Thymus (tissue), 11 donors: ENCODE data around the gene ADAMTS17. TPM values are rescaled to one million over a fixed set of nuclear protein-coding genes. Genes with fewer than 3 reads are reported as not detected.

Experiments
- DNase-seq, 9 donors: peaks; one replicate each; pipeline ENCODE4 v3.0.0-alpha.2; 2013; ENCODE audit warnings: low spot score in 9 of 9, low read depth in 6 of 9, missing footprints in 1 of 9
- H3K27ac ChIP-seq, 2 donors: one replicate each; pipeline ENCODE4 v1.5.1; 2013; ENCODE audit warnings: control low read depth in 1 of 2, low read depth in 1 of 2, low read length in 1 of 2, mild to moderate bottlenecking in 1 of 2, moderate library complexity in 1 of 2
- H3K27me3 ChIP-seq, 2 donors: one replicate each; pipeline ENCODE4 v1.5.1; 2013; ENCODE audit warnings: low read length in 1 of 2; ENCODE audit not compliant: control insufficient read depth in 2 of 2, insufficient read depth in 1 of 2
- H3K36me3 ChIP-seq, 2 donors: one replicate each; pipeline ENCODE4 v1.5.1; 2013; ENCODE audit warnings: low read length in 1 of 2, mild to moderate bottlenecking in 1 of 2, moderate library complexity in 1 of 2; ENCODE audit not compliant: control insufficient read depth in 2 of 2, insufficient read depth in 2 of 2
- H3K4me1 ChIP-seq, 2 donors: one replicate each; pipeline ENCODE4 v1.5.1; 2013; ENCODE audit warnings: low read length in 2 of 2; ENCODE audit not compliant: control insufficient read depth in 2 of 2, insufficient read depth in 2 of 2
- H3K4me3 ChIP-seq, 2 donors: one replicate each; pipeline ENCODE4 v1.5.1; 2013; ENCODE audit warnings: low read length in 2 of 2, control low read depth in 1 of 2, mild to moderate bottlenecking in 1 of 2
- H3K9me3 ChIP-seq, 2 donors: one replicate each; pipeline ENCODE4 v1.5.1; 2013; ENCODE audit warnings: low read length in 1 of 2, mild to moderate bottlenecking in 1 of 2; ENCODE audit not compliant: control insufficient read depth in 2 of 2, insufficient read depth in 1 of 2
- WGBS: extraction: QIAGEN DNeasy Blood & Tissue Kit; methylation state at CpG from one replicate; pipeline ENCODE4 v1.1.7; 2013; 5-methylcytosine and 5-hydroxymethylcytosine counted together
- polyA plus RNA-seq: library from polyadenylated mRNA; stranded (reverse); fragments of 200-250 nt; gene quantifications from one replicate; pipeline ENCODE4 v1.2.3, GENCODE V29; 2013
- total RNA-seq: library from RNA; stranded (reverse); fragments of 120-200 nt; gene quantifications from one replicate; pipeline ENCODE4 v1.2.4, GENCODE V29; 2013
- donor health status: healthy.

The ADAMTS17 gene
- total and polyA plus RNA-seq, 2 donors = 5.6 to 10.4 TPM

DNA sequence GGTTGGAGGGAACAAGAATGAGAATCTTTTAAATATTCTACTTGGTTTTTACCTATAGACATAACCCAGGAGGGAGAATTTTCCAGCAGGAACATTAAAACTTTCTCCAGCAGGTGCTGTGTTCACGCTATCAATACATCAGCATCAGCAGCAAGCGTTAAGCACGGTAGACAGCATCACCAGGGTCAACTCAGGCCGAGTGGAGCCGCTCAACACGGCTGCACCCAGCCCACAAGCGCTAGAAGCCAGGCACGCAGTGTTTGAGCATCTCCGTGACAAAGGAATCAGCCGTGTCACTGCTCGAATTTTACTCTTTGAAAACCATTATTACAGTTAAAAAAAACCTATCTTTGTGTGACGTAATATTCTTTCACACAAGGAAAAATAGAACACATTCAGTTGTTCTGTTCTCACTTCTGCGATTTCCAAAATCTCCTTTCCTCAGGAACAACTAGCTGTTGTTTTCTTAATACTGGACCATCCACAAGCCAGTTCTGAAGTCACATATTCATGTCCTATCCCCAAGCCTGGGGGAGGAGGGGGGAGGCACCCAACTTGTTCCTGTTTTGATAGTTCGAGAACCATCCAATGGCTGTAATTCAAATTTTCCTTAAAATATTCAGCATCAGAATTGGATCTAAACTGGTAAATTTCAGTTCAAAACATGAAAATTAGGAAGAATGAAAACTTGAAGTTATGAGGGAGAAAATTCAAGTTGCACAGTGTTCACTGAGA lies 77.9 kb downstream of the ADAMTS17 start:
- WGBS = 91% methylated on average over 14 of the region's 14 CpGs
- no peak overlapping the region for H3K4me3 ChIP-seq
- H3K27ac ChIP-seq = peak overlapping the region in 1 of 2 donors; percentile 17
- H3K9me3 ChIP-seq = peaks cover 0 to 1% of the 10 kb centered on the region in 2 donors
- peaks cover 0 to 15% of the 10 kb centered on the region in 2 donors for H3K36me3 ChIP-seq
- H3K4me1 ChIP-seq = no peaks in the 10 kb centered on the region
- H3K27me3 ChIP-seq = no peaks in the 10 kb centered on the region
- DNase-seq = no peak

DNA sequence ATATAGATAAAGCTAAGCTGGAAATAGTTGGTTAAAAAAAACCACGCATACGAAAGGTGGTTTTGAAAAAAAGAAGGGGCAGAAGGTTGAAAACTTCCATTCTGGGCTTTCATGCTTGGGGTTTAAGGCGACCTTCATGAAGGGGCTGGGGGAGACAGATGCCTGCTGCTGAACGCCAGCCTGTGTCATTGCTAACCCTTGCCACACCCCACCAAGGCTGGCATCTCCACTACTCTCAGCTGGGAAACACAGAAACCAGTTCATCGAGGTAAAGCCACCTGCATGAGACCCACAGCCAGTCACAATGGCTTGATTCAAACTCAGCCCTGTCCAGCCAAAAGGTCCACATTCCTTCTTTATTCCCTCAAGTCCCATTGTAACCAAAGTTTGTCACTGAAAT lies 78.7 kb downstream of the ADAMTS17 start:
- 84% methylated on average over 5 of the region's 5 CpGs for WGBS
- H3K4me3 ChIP-seq = no peak overlapping the region
- peaks cover 0 to 1% of the 10 kb centered on the region in 2 donors for H3K9me3 ChIP-seq
- H3K27me3 ChIP-seq = no peaks in the 10 kb centered on the region
- no peak for DNase-seq
- no peak overlapping the region for H3K27ac ChIP-seq
- H3K4me1 ChIP-seq = no peaks in the 10 kb centered on the region
- H3K36me3 ChIP-seq = peaks cover 0 to 18% of the 10 kb centered on the region in 2 donors

DNA sequence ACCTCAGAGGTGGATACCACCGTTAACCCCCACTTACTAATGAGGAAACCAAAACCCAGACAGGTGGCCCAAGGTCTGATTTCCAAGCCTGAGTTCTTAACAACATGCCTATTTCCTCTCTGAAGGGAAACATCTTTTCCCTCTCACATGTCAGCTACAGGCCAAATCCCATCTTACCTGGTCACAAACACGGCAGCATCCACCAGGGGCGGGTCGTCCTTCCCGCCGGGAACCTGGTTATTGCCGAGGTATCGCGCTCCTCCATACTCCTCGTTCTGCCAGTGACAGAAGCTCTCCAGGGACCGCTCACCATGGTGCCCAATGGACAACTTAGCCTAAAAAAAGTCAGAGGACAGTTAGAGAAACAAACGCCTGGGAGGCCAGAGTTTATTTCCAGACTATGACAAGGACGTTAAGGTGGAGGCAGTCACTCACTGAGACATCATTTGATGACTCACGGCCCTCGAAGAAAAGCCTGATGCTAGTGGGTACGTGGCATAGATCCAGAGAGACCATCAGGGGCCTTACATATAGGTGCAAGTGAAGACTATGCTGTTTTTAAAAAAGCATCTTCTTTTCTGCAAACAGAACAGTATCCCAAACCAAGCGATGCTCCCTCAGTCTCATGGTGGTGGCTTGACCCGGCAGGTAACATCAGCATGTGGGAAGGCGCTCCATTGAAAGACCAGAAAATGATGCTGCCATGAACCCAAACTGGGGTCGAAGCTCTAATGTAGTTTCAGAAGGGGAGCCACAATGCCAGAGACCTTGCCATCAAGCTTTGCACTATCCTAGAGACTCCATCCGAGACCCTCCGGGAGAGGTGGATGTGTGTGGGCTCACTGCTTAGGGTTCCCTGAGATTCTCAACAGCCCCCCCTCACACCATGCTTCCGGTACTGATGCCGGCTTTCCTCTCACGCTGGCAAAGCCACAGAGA lies 80.2 kb downstream of the ADAMTS17 start:
- H3K36me3 ChIP-seq = peaks cover 0 to 24% of the 10 kb centered on the region in 2 donors
- peaks cover 1% of the 10 kb centered on the region in 2 donors for H3K9me3 ChIP-seq
- no peak overlapping the region for H3K4me3 ChIP-seq
- H3K27ac ChIP-seq = no peak overlapping the region
- DNase-seq = no peak
- no peaks in the 10 kb centered on the region for H3K27me3 ChIP-seq
- 85% methylated on average over 25 of the region's 25 CpGs for WGBS
- H3K4me1 ChIP-seq = no peaks in the 10 kb centered on the region

DNA sequence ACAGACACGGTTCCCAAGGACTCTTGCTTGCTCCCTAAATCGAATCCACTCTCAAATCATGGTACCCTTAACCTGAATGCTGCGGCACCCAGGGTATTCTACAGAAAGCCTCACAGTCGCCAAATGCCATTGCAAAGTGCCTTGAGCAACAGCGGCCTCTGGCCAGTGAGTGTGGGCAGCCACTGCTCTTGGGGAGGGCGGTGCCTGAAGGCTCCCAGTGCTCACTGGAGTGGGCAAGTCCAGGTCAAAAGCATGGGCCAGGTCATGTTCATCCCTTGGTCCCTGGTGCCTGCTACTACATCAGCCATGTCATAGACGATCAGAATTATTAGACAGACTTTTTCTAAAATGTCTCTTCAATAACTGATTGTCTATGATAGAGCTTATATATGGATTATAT lies 82.5 kb downstream of the ADAMTS17 start:
- 79% methylated on average over 7 of the region's 7 CpGs for WGBS

DNA sequence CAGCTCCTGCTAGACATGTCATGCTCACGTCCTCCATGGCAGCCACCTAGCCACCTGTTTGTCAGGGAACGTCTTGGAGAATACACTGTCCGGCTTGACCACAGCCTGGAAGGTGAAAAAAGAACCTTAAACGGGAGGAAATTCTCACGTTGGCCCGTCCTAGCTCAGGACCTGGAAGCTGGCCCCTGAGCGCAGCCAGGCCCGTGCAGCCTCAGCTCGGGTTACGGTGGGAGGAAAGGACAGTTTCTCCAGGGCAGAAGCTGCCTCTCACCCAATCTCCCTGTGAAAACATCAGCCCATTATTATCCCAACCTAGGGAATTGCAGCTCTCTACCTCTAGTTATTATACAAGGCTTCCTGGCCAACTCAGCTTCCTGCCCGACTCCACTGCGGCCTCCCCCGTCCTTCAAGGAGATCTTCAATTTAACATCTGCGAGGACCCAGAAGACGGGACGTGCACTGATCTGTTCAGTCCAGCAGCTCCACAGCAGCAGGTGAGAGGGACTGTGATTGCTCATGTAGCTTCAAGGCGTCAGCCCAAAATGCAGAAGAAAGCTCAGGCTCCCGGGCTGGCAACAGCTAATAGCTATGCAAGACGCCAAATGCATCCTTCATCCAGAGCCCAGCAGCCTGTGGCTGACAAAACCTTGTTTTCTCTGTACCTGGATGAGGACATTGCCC lies 84.7 kb downstream of the ADAMTS17 start:
- 82% methylated on average over 19 of the region's 19 CpGs for WGBS
- H3K27me3 ChIP-seq = no peaks in the 10 kb centered on the region
- peaks cover 1 to 6% of the 10 kb centered on the region in 2 donors for H3K9me3 ChIP-seq
- DNase-seq = no peak
- H3K36me3 ChIP-seq = peaks cover 0 to 19% of the 10 kb centered on the region in 2 donors
- H3K4me3 ChIP-seq = no peak overlapping the region
- H3K4me1 ChIP-seq = no peaks in the 10 kb centered on the region
- no peak overlapping the region for H3K27ac ChIP-seq

More for the DNA sequence above, 82.5 kb downstream of the ADAMTS17 start:
- Histone ChIP-seq H3K27me3 (no peaks in the 10 kb centered on the region), H3K9me3 (peaks cover 1 to 6% of the 10 kb centered on the region in 2 donors), H3K4me1 (no peaks in the 10 kb centered on the region), H3K4me3 (no peak overlapping the region), H3K36me3 (peaks cover 0 to 19% of the 10 kb centered on the region in 2 donors), H3K27ac (no peak overlapping the region)
- no peak for DNase-seq

DNA sequence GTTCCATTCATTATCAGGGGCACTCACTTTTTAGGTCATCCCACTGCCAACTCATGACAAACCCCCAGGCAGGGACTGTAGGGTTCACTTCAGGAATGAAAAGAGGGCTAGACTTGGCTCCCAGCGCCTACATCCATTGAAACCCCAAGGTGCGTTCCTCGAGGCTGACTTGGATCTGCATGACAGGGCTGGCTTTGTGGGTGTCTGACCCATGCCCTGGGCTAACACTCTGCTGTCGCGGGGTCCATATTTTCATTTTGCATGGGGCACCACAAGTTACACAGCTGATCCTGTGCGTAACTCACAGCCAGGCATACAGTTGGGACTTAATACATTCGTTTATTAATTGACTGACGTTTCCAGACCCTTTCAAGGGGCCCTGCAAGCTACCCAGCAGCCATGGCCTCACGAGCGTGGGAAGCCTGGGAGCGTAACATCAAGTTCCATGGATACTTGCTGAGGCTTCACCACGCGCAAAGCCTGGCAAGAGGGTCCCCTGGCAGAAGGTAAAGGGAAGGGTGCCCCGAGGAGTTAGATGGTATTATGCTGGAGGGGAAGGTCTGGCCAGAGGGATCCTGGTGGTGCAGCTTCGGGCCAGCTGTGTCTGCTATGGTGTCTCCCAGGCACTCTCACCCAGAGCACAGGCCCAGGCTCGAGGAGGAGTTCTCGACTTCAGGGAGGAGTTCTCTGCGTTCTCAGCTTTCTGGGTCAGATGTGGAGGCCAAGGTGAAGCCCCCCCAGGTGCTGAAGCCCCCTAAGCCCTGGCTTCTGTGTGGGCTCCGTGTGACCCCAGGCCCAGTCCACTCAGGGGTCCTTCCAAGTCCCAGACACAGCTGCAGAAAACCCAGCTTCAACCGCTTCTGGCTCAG lies 85.4 kb downstream of the ADAMTS17 start:
- peaks cover 0 to 21% of the 10 kb centered on the region in 2 donors for H3K36me3 ChIP-seq
- H3K27ac ChIP-seq = no peak overlapping the region
- H3K27me3 ChIP-seq = no peaks in the 10 kb centered on the region
- no peaks in the 10 kb centered on the region for H3K4me1 ChIP-seq
- WGBS = 83% methylated on average over 20 of the region's 20 CpGs
- no peak for DNase-seq
- no peak overlapping the region for H3K4me3 ChIP-seq
- peaks cover 1 to 6% of the 10 kb centered on the region in 2 donors for H3K9me3 ChIP-seq

DNA sequence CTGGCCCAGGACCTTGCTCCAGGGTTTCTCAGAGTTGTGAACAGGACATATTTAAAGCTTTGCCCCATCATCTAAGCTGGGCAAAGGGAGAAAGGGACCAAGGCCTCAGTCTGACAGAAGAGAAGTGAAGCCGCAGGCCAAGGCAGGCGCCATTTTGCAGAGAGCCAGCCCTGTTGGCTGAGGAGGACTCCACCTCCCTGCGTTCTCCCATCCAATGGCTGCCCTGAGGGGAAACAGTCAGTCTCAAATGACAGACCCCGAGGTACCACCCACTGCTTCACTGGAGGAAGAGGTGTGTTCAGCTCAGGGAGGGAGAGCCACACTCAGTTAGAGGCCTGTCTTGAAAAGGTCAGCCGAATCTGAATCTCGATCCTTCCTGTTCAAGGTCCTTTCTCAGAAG lies 86.1 kb downstream of the ADAMTS17 start:
- DNase-seq = no peak

DNA sequence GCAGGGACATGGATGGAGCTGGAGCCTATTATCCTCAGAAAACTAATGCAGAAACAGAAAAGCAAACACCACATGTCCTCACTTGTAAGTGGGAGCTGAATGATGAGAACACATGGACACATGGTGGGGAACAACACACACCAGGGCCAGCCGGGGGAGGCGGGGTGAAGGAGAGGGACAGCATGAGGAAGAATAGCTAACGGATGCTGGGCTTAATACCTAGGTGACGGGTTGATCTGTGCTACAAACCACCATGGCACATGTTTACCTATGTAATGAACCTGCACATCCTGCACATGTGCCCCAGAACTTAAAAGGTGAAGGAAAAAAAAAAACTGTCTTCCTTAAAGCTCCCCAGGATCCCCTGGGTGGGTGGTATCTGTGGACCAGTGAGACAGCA lies 87.1 kb downstream of the ADAMTS17 start:
- Histone ChIP-seq H3K9me3 (peaks cover 0 to 6% of the 10 kb centered on the region in 2 donors), H3K27me3 (no peaks in the 10 kb centered on the region), H3K4me3 (no peak overlapping the region), H3K4me1 (peaks cover 0 to 1% of the 10 kb centered on the region in 2 donors), H3K36me3 (peaks cover 0 to 17% of the 10 kb centered on the region in 2 donors), H3K27ac (no peak overlapping the region)
- WGBS = 92% methylated on average over 4 of the region's 4 CpGs
- DNase-seq = no peak

More for the DNA sequence above, 86.1 kb downstream of the ADAMTS17 start:
- H3K27ac ChIP-seq = no peak overlapping the region
- H3K9me3 ChIP-seq = peaks cover 0 to 6% of the 10 kb centered on the region in 2 donors
- no peaks in the 10 kb centered on the region for H3K27me3 ChIP-seq
- H3K36me3 ChIP-seq = peaks cover 0 to 17% of the 10 kb centered on the region in 2 donors
- H3K4me3 ChIP-seq = no peak overlapping the region
- 94% methylated on average over 6 of the region's 6 CpGs for WGBS
- H3K4me1 ChIP-seq = no peaks in the 10 kb centered on the region
